ES-I3 (cell line): ENCODE data around the gene GYPE.
A peak's percentile ranks its signal among the peaks of the same experiment; 100 is the strongest.
"Not testable (repeated sequence)": the region's sequence is repeated elsewhere in the genome, so short reads cannot be mapped to it uniquely, and the experiment has no call there.

Experiments
- H3K36me3 ChIP-seq: 2 replicates; pipeline ENCODE4 v1.6.1; 2013; ENCODE audit warnings: mild to moderate bottlenecking, low read length, control low read depth, moderate library complexity; ENCODE audit not compliant: insufficient read depth
- H3K4me1 ChIP-seq: 2 replicates; pipeline ENCODE4 v1.6.1; 2013; ENCODE audit warnings: mild to moderate bottlenecking, control low read depth, low read length; ENCODE audit not compliant: insufficient read depth
- H3K9ac ChIP-seq: 2 replicates; pipeline ENCODE4 v1.6.1; 2013; ENCODE audit warnings: low read depth, mild to moderate bottlenecking, low read length, moderate library complexity
- H3K9me3 ChIP-seq: 2 replicates; pipeline ENCODE4 v1.6.1; 2013; ENCODE audit warnings: mild to moderate bottlenecking, low read length, moderate library complexity; ENCODE audit not compliant: control insufficient read depth, insufficient read depth

The GYPE gene

GRCh38 chr4:143905440-143905839 lies at the start of gene GYPE:
TSS of gene GYPE (minus strand) at chr4:143905559. CDS start at chr4:143905507, 52 bp downstream.
- not testable (repeated sequence) for H3K9ac ChIP-seq, H3K36me3 ChIP-seq, H3K9me3 ChIP-seq, H3K4me1 ChIP-seq

- not testable (repeated sequence) for H3K36me3 ChIP-seq, H3K9ac ChIP-seq, H3K9me3 ChIP-seq, H3K4me1 ChIP-seq
These were observed 46.2 kb upstream of the GYPE start for GRCh38 chr4:143951458-143951972.

GRCh38 chr4:143950967-143951366 lies 45.6 kb upstream of the GYPE start:
- H3K9ac ChIP-seq, H3K9me3 ChIP-seq: not testable (repeated sequence)

GRCh38 chr4:143950185-143950584 lies 44.8 kb upstream of the GYPE start:
- H3K36me3 ChIP-seq, H3K9ac ChIP-seq, H3K4me1 ChIP-seq, H3K9me3 ChIP-seq: not testable (repeated sequence)

More at GRCh38 chr4:143950967-143951366, 45.6 kb upstream of the GYPE start:
- H3K4me1 ChIP-seq, H3K36me3 ChIP-seq: not testable (repeated sequence)

- not testable (repeated sequence) for H3K36me3 ChIP-seq, H3K4me1 ChIP-seq, H3K9me3 ChIP-seq, H3K9ac ChIP-seq
These were observed 42.1 kb upstream of the GYPE start for GRCh38 chr4:143947493-143947892.

- H3K9ac ChIP-seq, H3K36me3 ChIP-seq, H3K4me1 ChIP-seq, H3K9me3 ChIP-seq: not testable (repeated sequence)
These were observed 35.3 kb upstream of the GYPE start for GRCh38 chr4:143940708-143941107.

- Histone ChIP-seq H3K36me3 (no peaks in the 10 kb centered on the region), H3K4me1 (no peaks in the 10 kb centered on the region), H3K9ac (no peak overlapping the region), H3K9me3 (no peaks in the 10 kb centered on the region)
These were observed 34.2 kb upstream of the GYPE start for GRCh38 chr4:143939528-143939927.

GRCh38 chr4:143938890-143939289 lies 33.5 kb upstream of the GYPE start:
- not testable (repeated sequence) for H3K4me1 ChIP-seq, H3K9ac ChIP-seq, H3K36me3 ChIP-seq, H3K9me3 ChIP-seq

GRCh38 chr4:143921181-143921580 lies 15.8 kb upstream of the GYPE start:
- H3K4me1 ChIP-seq: no peaks in the 10 kb centered on the region
- no peaks in the 10 kb centered on the region for H3K36me3 ChIP-seq
- H3K9ac ChIP-seq: no peak overlapping the region
- no peaks in the 10 kb centered on the region for H3K9me3 ChIP-seq

GRCh38 chr4:143916485-143916884 lies 11.1 kb upstream of the GYPE start:
- not testable (repeated sequence) for H3K9ac ChIP-seq, H3K9me3 ChIP-seq, H3K36me3 ChIP-seq, H3K4me1 ChIP-seq

GRCh38 chr4:143912478-143912877 lies 7.1 kb upstream of the GYPE start:
- not testable (repeated sequence) for H3K36me3 ChIP-seq, H3K4me1 ChIP-seq, H3K9me3 ChIP-seq
- H3K9ac ChIP-seq: peak overlapping the region; percentile 30; the same call in 1 of the 2 replicates

- not testable (repeated sequence) for H3K9me3 ChIP-seq, H3K4me1 ChIP-seq, H3K36me3 ChIP-seq
- peak overlapping the region; percentile 30; the same call in 1 of the 2 replicates for H3K9ac ChIP-seq
These were observed 6.4 kb upstream of the GYPE start for GRCh38 chr4:143911528-143912417.

GRCh38 chr4:143910906-143911305 lies 5.5 kb upstream of the GYPE start:
- not testable (repeated sequence) for H3K36me3 ChIP-seq, H3K4me1 ChIP-seq, H3K9me3 ChIP-seq, H3K9ac ChIP-seq

GRCh38 chr4:143907811-143908210 lies 2.5 kb upstream of the GYPE start:
- H3K9me3 ChIP-seq, H3K9ac ChIP-seq, H3K36me3 ChIP-seq, H3K4me1 ChIP-seq: not testable (repeated sequence)

- not testable (repeated sequence) for H3K36me3 ChIP-seq, H3K4me1 ChIP-seq, H3K9ac ChIP-seq, H3K9me3 ChIP-seq
These were observed 928 bp downstream of the GYPE start for GRCh38 chr4:143904431-143904830.
